HG02798 (cell line): ENCODE measurements around the gene GSE1.
"Not testable (repeated sequence)": the region's sequence is repeated elsewhere in the genome, so short reads cannot be mapped to it uniquely, and the experiment has no call there.

Source experiments
- ATAC-seq: cut with Tn5 transposase; IDR thresholded peaks from one replicate; pipeline ENCODE4 v1.9.1; 2021; ENCODE audit warnings: mild to moderate bottlenecking; ENCODE audit not compliant: unreplicated experiment, poor library complexity

The GSE1 gene

GRCh38 chr16:85588562-85589503, 24.3 kb upstream of the GSE1 start:
- no peak for ATAC-seq

GRCh38 chr16:85589688-85590505, 23.2 kb upstream of the GSE1 start:
- no peak for ATAC-seq

GRCh38 chr16:85590506-85590832, 22.7 kb upstream of the GSE1 start:
- no peak for ATAC-seq

GRCh38 chr16:85591381-85591780, 21.7 kb upstream of the GSE1 start:
- no peak for ATAC-seq

GRCh38 chr16:85592277-85592676, 20.8 kb upstream of the GSE1 start:
- not testable (repeated sequence) for ATAC-seq

GRCh38 chr16:85592700-85593493, 20.2 kb upstream of the GSE1 start:
- no peak for ATAC-seq

GRCh38 chr16:85593494-85594221, 19.5 kb upstream of the GSE1 start:
- no peak for ATAC-seq

GRCh38 chr16:85594273-85594977, 18.7 kb upstream of the GSE1 start:
- no peak for ATAC-seq

- ATAC-seq: no peak
These were observed 18.0 kb upstream of the GSE1 start for GRCh38 chr16:85594978-85595661.

GRCh38 chr16:85595812-85596502, 17.2 kb upstream of the GSE1 start:
- ATAC-seq: no peak

- ATAC-seq: no peak
These were observed 15.0 kb upstream of the GSE1 start for GRCh38 chr16:85598141-85598540.

- ATAC-seq: no peak
These were observed 13.0 kb upstream of the GSE1 start for GRCh38 chr16:85600078-85600477.

GRCh38 chr16:85600530-85601271, 12.4 kb upstream of the GSE1 start:
- ATAC-seq: no peak

GRCh38 chr16:85601272-85601639, 11.9 kb upstream of the GSE1 start:
- ATAC-seq: no peak

GRCh38 chr16:85601730-85602401, 11.3 kb upstream of the GSE1 start:
- ATAC-seq: no peak

GRCh38 chr16:85602402-85603202, 10.5 kb upstream of the GSE1 start:
- no peak for ATAC-seq
